ENCODE results near the gene DBNL.

Gene DBNL

GRCh38 chr7:44062180-44062902 is 17.8 kb downstream of the DBNL start:
- no peak for DNase-seq

- DNase-seq, result no peak
Measured at GRCh38 chr7:44062903-44063295, 18.4 kb downstream of the DBNL start.

GRCh38 chr7:44063547-44063893 is 19.0 kb downstream of the DBNL start:
- DNase-seq, result no peak

GRCh38 chr7:44063894-44064651 is 19.6 kb downstream of the DBNL start:
- no peak for DNase-seq

GRCh38 chr7:44064791-44065430 is 20.4 kb downstream of the DBNL start:
- DNase-seq, result no peak

- DNase-seq, result peak in 1 of 2 donors; percentile 4
Measured at GRCh38 chr7:44065431-44066110, 21.1 kb downstream of the DBNL start, which contains the start of gene PGAM2. Gene PGAM2 (minus strand): TSS chr7:44065567. CDS start chr7:44065529, 38 bp downstream.

GRCh38 chr7:44066111-44066460 is 21.6 kb downstream of the DBNL start:
- DNase-seq, result no peak

- peak in 1 of 2 donors; percentile 5 for DNase-seq
Measured at GRCh38 chr7:44066494-44067063, 22.1 kb downstream of the DBNL start.

GRCh38 chr7:44067064-44067951 is 22.8 kb downstream of the DBNL start:
- no peak for DNase-seq

- no peak for DNase-seq
Measured at GRCh38 chr7:44068054-44068453, 23.6 kb downstream of the DBNL start.

GRCh38 chr7:44071726-44072363 is 27.3 kb downstream of the DBNL start:
- DNase-seq, result peak; percentile 4 to 39

GRCh38 chr7:44072364-44073231 is 28.1 kb downstream of the DBNL start:
- peak; percentile 39 to 54 for DNase-seq

- peak; percentile 87 to 95 for DNase-seq
Measured at GRCh38 chr7:44073664-44074348, 29.3 kb downstream of the DBNL start.

- DNase-seq, result no peak
Measured at GRCh38 chr7:44074349-44074695, 29.8 kb downstream of the DBNL start.

GRCh38 chr7:44075296-44076075 is 31.0 kb downstream of the DBNL start:
- DNase-seq, result no peak

- DNase-seq, result no peak
Measured at GRCh38 chr7:44076101-44076895, 31.8 kb downstream of the DBNL start.

- no peak for DNase-seq
Measured at GRCh38 chr7:44077061-44077460, 32.6 kb downstream of the DBNL start.

GRCh38 chr7:44077681-44078091 is 33.2 kb downstream of the DBNL start:
- no peak for DNase-seq

Data from inflammatory macrophage (primary cell).